Glutamatergic neuron (in vitro differentiated cells): ENCODE results near the gene CYSTM1. TPM values are rescaled to one million over a fixed set of nuclear protein-coding genes. Genes with fewer than 3 reads are reported as not detected.

ENCODE experiments used
- DNase-seq: peaks from one replicate; pipeline ENCODE4 v3.0.0; 2022
- H3K27ac Mint-ChIP-seq: one replicate; pipeline ENCODE4 v1.8.0; 2020; ENCODE audit warnings: mild to moderate bottlenecking, mixed read lengths, inconsistent platforms; ENCODE audit not compliant: unreplicated experiment
- H3K27me3 Mint-ChIP-seq: one replicate; pipeline ENCODE4 v1.8.0; 2020; ENCODE audit warnings: mild to moderate bottlenecking, moderate library complexity, mixed read lengths, inconsistent platforms; ENCODE audit not compliant: unreplicated experiment
- H3K36me3 Mint-ChIP-seq: one replicate; pipeline ENCODE4 v1.8.0; 2020; ENCODE audit warnings: mild to moderate bottlenecking, mixed read lengths, inconsistent platforms; ENCODE audit not compliant: unreplicated experiment
- H3K4me1 Mint-ChIP-seq: one replicate; pipeline ENCODE4 v1.8.0; 2020; ENCODE audit warnings: mild to moderate bottlenecking, low read depth, mixed read lengths, inconsistent platforms; ENCODE audit not compliant: unreplicated experiment
- H3K4me3 Mint-ChIP-seq: one replicate; pipeline ENCODE4 v1.8.0; 2020; ENCODE audit warnings: mild to moderate bottlenecking, mixed read lengths, inconsistent platforms; ENCODE audit not compliant: unreplicated experiment
- H3K9me3 Mint-ChIP-seq: one replicate; pipeline ENCODE4 v1.8.0; 2020; ENCODE audit warnings: mild to moderate bottlenecking, moderate library complexity, mixed read lengths, inconsistent platforms; ENCODE audit not compliant: unreplicated experiment
- total RNA-seq: library from RNA; stranded (reverse); fragmentation: NEBNext Ultra II Directional; extraction: Animal tissue kit (Norgen Biotek cat#: 25700); gene quantifications from one replicate; pipeline ENCODE4 v1.2.1, GENCODE V29; 2021; ENCODE audit not compliant: unreplicated experiment
- TF ChIP-seq, protein P1 (sequence below): fragments of 200-600 bp; sonication (generic); IDR thresholded peaks from one replicate; pipeline ENCODE4 v1.5.0; 2021; ENCODE audit not compliant: partially characterized antibody, unreplicated experiment

The CYSTM1 gene
- total RNA-seq, 1 donor from 2014 or later: 37.4 TPM

- Mint-ChIP-seq H3K36me3 (no peaks in the 10 kb centered on the region), H3K4me1 (peaks cover 3% of the 10 kb centered on the region), H3K27me3 (peaks cover 2% of the 10 kb centered on the region), H3K9me3 (peaks cover 2% of the 10 kb centered on the region), H3K4me3 (no peak overlapping the region), H3K27ac (no peak overlapping the region)
- TF ChIP-seq, protein P1, sequence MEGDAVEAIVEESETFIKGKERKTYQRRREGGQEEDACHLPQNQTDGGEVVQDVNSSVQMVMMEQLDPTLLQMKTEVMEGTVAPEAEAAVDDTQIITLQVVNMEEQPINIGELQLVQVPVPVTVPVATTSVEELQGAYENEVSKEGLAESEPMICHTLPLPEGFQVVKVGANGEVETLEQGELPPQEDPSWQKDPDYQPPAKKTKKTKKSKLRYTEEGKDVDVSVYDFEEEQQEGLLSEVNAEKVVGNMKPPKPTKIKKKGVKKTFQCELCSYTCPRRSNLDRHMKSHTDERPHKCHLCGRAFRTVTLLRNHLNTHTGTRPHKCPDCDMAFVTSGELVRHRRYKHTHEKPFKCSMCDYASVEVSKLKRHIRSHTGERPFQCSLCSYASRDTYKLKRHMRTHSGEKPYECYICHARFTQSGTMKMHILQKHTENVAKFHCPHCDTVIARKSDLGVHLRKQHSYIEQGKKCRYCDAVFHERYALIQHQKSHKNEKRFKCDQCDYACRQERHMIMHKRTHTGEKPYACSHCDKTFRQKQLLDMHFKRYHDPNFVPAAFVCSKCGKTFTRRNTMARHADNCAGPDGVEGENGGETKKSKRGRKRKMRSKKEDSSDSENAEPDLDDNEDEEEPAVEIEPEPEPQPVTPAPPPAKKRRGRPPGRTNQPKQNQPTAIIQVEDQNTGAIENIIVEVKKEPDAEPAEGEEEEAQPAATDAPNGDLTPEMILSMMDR: no peak
- no peak for DNase-seq
Measured at GRCh38 chr5:140186267-140186671, 11.3 kb downstream of the CYSTM1 start.

- TF ChIP-seq, protein P1: no peak
- no peak for DNase-seq
- H3K4me3 Mint-ChIP-seq: no peak overlapping the region
- peaks cover 2% of the 10 kb centered on the region for H3K9me3 Mint-ChIP-seq
- H3K4me1 Mint-ChIP-seq: peaks cover 6% of the 10 kb centered on the region
- no peaks in the 10 kb centered on the region for H3K27me3 Mint-ChIP-seq
- H3K27ac Mint-ChIP-seq: no peak overlapping the region
- no peaks in the 10 kb centered on the region for H3K36me3 Mint-ChIP-seq
Measured at GRCh38 chr5:140189253-140189652, 14.3 kb downstream of the CYSTM1 start.

DNA sequence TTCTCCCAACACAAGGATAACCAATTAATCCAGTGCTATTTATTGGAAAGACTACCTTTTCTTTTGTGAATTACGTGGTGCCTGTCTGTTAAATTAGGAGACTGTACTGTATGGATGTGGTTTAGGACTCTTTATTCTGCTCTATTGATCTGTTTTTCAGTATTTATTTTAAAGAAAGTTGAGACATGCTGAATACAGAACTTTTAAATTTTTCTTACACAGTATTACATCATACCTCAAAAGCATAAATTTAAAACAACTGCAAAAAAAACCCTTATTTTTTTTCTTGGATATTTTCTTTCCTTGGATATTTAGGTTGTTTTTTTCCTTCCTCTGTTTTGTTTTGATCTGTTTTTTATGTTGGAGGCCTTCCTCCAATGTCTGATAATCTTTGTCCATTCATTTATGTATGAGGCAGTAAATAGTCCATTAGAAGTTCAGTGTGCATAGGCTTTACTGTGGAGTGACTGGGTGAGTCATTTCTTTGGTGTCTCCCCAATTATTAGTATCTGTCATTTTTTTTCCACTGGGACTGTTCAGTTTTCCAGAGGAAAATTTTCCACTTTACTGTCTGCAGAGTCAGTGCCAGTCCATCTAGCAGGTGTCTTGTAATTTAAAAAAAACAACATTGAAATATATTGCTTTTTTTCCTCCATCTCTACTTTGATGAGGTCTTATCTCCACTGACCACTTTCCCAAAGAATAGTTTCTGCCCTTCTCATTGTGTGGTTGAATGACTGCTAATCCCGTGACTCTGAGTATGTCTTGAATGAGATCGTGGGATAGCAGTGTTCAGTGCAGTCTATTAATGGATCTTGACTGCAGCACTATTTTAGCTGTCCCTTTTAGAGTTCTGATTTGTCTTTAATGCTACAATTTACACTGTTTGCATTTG, 15.2 kb downstream of the CYSTM1 start:
- no peaks in the 10 kb centered on the region for H3K27me3 Mint-ChIP-seq
- H3K9me3 Mint-ChIP-seq: peaks cover 2% of the 10 kb centered on the region
- no peak overlapping the region for H3K4me3 Mint-ChIP-seq
- peaks cover 6% of the 10 kb centered on the region for H3K4me1 Mint-ChIP-seq
- DNase-seq: no peak
- H3K27ac Mint-ChIP-seq: no peak overlapping the region
- TF ChIP-seq, protein P1: no peak
- H3K36me3 Mint-ChIP-seq: no peaks in the 10 kb centered on the region

GRCh38 chr5:140190872-140191218, 15.9 kb downstream of the CYSTM1 start:
- no peak overlapping the region for H3K27ac Mint-ChIP-seq

More at GRCh38 chr5:140190872-140191218, 15.9 kb downstream of the CYSTM1 start:
- no peak for DNase-seq
- Mint-ChIP-seq H3K4me3 (no peak overlapping the region), H3K9me3 (peaks cover 2% of the 10 kb centered on the region), H3K36me3 (no peaks in the 10 kb centered on the region), H3K27me3 (no peaks in the 10 kb centered on the region), H3K4me1 (peaks cover 6% of the 10 kb centered on the region)
- TF ChIP-seq, protein P1: no peak
